K562 (cell line): ENCODE measurements around the gene YIPF5. TPM values are rescaled to one million over a fixed set of nuclear protein-coding genes. Genes with fewer than 3 reads are reported as not detected.

ENCODE experiments used
- ATAC-seq: fragments of 200-7000 bp; cut with Tn5 transposase; 3 replicates; pipeline ENCODE4 v1.9.1; 2020; ENCODE audit warnings: moderate library complexity
- BruUV-seq: library from RNA; stranded (reverse); fragments of 400-500 nt; replicated peaks from 2 replicates; lab custom pipeline; 2021; lab: Mats Ljungman, UMichigan
- CTCF ChIA-PET: fragments of 300-600 bp; formaldehyde crosslinking; extraction: SDS; loops from one replicate; lab custom pipeline; 2021; ENCODE audit warnings: low intra/inter-chr PET ratio; lab: Yijun Ruan, JAX
- POLR2A ChIA-PET: fragments of 300-600, 350-650 bp; sonication (Branson Sonifier 250); formaldehyde crosslinking; extraction: SDS; loops from one replicate; lab custom pipeline; 2021; ENCODE audit warnings: antibody characterized with exemption, inconsistent platforms; lab: Yijun Ruan, JAX
- DNase-seq, 4 experiments: peaks; one replicate each; pipeline versions ENCODE4 v3.0.0 to v3.0.0-alpha.2; 2011 to 2018; ENCODE audit warnings: low spot score in 3 of 4, mixed read lengths in 3 of 4; ENCODE audit errors: extremely low read depth in 1 of 4
- FAIRE-seq: peaks from 2 replicates; lab custom pipeline; 2011; peaks lifted over from hg19 to GRCh38; lab: Jason Lieb, UNC
- H2AFZ ChIP-seq: 2 replicates; pipeline ENCODE4 v1.6.0; 2011; ENCODE audit warnings: low read depth, low read length, control low read depth, inconsistent platforms
- H3K27ac ChIP-seq: fragments of 200-600 bp; 3 replicates; pipeline ENCODE4 v1.8.0; 2011; ENCODE audit warnings: low read depth, mild to moderate bottlenecking, control low read depth, inconsistent platforms, low read length, moderate library complexity, mixed read lengths; ENCODE audit errors: extremely low read depth
- H3K27me3 ChIP-seq, 2 experiments: fragments of 300-600 bp in 1 of 2; 2 replicates in 1 of 2; 3 replicates in 1 of 2; pipeline versions ENCODE4 v1.6.0 to v1.8.0; 2011; ENCODE audit warnings: inconsistent platforms in 2 of 2, low read length in 2 of 2, mild to moderate bottlenecking in 1 of 2, mixed read lengths in 1 of 2, moderate library complexity in 1 of 2; ENCODE audit not compliant: control insufficient read depth in 2 of 2, insufficient read depth in 2 of 2
- H3K36me3 ChIP-seq: fragments of 300-600 bp; 3 replicates; pipeline ENCODE4 v1.8.0; 2011; ENCODE audit warnings: mild to moderate bottlenecking, low read length, inconsistent platforms; ENCODE audit not compliant: control insufficient read depth, insufficient read depth
- H3K4me1 ChIP-seq, 2 experiments: fragments of 200-600 bp in 1 of 2; replicated peaks in 1 of 2; 2 replicates in 1 of 2; 3 replicates in 1 of 2; pipeline versions ENCODE4 v1.5.1 to v1.8.0; 2011; ENCODE audit warnings: inconsistent platforms in 2 of 2, low read length in 2 of 2, mild to moderate bottlenecking in 1 of 2, mixed read lengths in 1 of 2, moderate library complexity in 1 of 2; ENCODE audit not compliant: control insufficient read depth in 2 of 2, insufficient read depth in 2 of 2
- H3K4me2 ChIP-seq: 2 replicates; pipeline ENCODE4 v1.6.1; 2011; ENCODE audit warnings: low read length, control low read depth, inconsistent platforms, mixed read lengths; ENCODE audit not compliant: insufficient read depth
- H3K4me3 ChIP-seq: fragments of 200-600 bp; sonication (generic), shearing (Covaris generic); 2 replicates; pipeline ENCODE4 v1.5.1; 2016; ENCODE audit warnings: control low read depth, inconsistent platforms
- H3K79me2 ChIP-seq: fragments of 200-600 bp; 3 replicates; pipeline ENCODE4 v1.8.0; 2011; ENCODE audit warnings: low read length, inconsistent platforms; ENCODE audit not compliant: control insufficient read depth, insufficient read depth
- H3K9ac ChIP-seq, 2 experiments: 2 replicates each; pipeline versions ENCODE4 v1.6.0 to v1.6.1; 2011; ENCODE audit warnings: low read depth in 2 of 2, low read length in 2 of 2, control low read depth in 1 of 2, inconsistent platforms in 1 of 2, mild to moderate bottlenecking in 1 of 2, mixed read lengths in 1 of 2; ENCODE audit not compliant: insufficient read depth in 1 of 2
- H3K9me1 ChIP-seq: one replicate; pipeline ENCODE4 v1.6.0; 2011; ENCODE audit warnings: inconsistent platforms, mild to moderate bottlenecking, low read length, moderate library complexity; ENCODE audit not compliant: control insufficient read depth, insufficient read depth
- H3K9me3 ChIP-seq: replicated peaks from 2 replicates; pipeline ENCODE4 v1.5.1; 2011; ENCODE audit warnings: low read depth, low read length, inconsistent platforms; ENCODE audit not compliant: control insufficient read depth, insufficient read depth
- H4K20me1 ChIP-seq: replicated peaks from 2 replicates; pipeline ENCODE4 v1.6.1; 2011; ENCODE audit warnings: low read length, inconsistent platforms, mixed read lengths; ENCODE audit not compliant: control insufficient read depth, insufficient read depth
- GATAD2B ChIP-seq: fragments of 450-650 bp; IDR thresholded peaks from 2 replicates; pipeline ENCODE4 v1.6.1; 2017; ENCODE audit warnings: mild to moderate bottlenecking, borderline replicate concordance
- HNRNPUL1 ChIP-seq: fragments of 200-400 bp; formaldehyde crosslinking; IDR thresholded peaks from 2 replicates; pipeline ENCODE4 v1.6.1; 2017; ENCODE audit warnings: low read length
- WGBS: fragments of 100-300 bp; shearing (Covaris generic); methylation state at CpG from one replicate; pipeline ENCODE4 v1.1.6; 2016; ENCODE audit warnings: low coverage, mixed read lengths; ENCODE audit not compliant: insufficient coverage; ENCODE audit errors: missing lambda C conversion rate; 5-methylcytosine and 5-hydroxymethylcytosine counted together
- in situ Hi-C: fragments of 300-500 bp; cut with MboI; formaldehyde crosslinking; loops from 4 replicates; pipeline ENCODE4 v1.15.0; 2018; ENCODE audit warnings: inconsistent platforms, mixed read lengths
- intact Hi-C: fragments of 100-400 bp; cut with micrococcal nuclease; formaldehyde crosslinking; loops from 2 replicates; pipeline ENCODE4 v1.14.2; 2022
- polyA plus RNA-seq, 8 experiments: library from polyadenylated mRNA; depleted of rRNA in 4 of 8; stranded (reverse) in 5 of 8; unstranded in 3 of 8; fragments of >200 nt; fragmentation: Nextera tagmentation in 2 of 8; fragmentation: Illumina TruSeq in 1 of 8; extraction: Ambion mirVana in 2 of 8; extraction: Trizol in 1 of 8; gene quantifications; 2 replicates each; pipeline versions ENCODE4 v1.2.1 to v1.2.3, GENCODE V29; 2011 to 2014; ENCODE audit warnings: inconsistent platforms in 1 of 8, missing spikeins in 1 of 8
- total RNA-seq, 7 experiments: library from RNA; depleted of rRNA in 6 of 7; stranded (reverse); fragments of >200 nt in 6 of 7; fragmentation: Illumina TruSeq in 2 of 7; extraction: Trizol in 2 of 7; gene quantifications; 2 replicates each; pipeline versions ENCODE4 v1.2.1 to v1.2.3, GENCODE V29; 2011 to 2021; ENCODE audit warnings: low replicate concordance in 1 of 7
- TF ChIP-seq, protein P1 (sequence below): sonication (generic); formaldehyde crosslinking; IDR thresholded peaks from 2 replicates; pipeline ENCODE4 v1.8.0; 2022; ENCODE audit warnings: mild to moderate bottlenecking, missing genetic modification reagents
- TF ChIP-seq, protein P2 (sequence below): fragments of 450-650 bp; formaldehyde crosslinking; IDR thresholded peaks from 2 replicates; pipeline ENCODE4 v1.4.0; 2020; ENCODE audit warnings: mild to moderate bottlenecking, mixed read lengths

Gene YIPF5
- total and polyA plus RNA-seq, 9 of the 15 experiments (the other 6 are each of a cell fraction or from before 2014, with no cell fraction given), result 12.1 to 52.9 (median 33.7) TPM

DNA sequence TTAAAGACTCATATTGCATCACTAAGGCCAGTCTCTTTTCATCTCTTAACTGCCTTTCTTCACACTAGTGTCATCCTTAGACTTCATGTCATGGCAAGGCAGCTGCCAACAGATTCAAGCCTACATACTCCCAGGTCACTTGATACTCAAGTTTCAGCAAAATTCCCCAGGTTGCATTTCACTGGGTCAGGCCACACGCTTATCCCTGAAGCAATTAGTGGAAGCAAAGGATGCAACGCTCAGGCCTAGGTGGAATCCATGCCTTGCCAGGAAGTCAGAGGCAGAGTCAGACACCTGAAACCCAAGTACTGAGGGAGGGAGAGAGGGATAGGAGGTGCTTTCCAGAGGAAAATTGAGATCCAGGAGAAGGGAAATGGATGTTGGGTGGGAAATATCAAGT, 28.9 kb downstream of the YIPF5 start (continued):
- TF ChIP-seq HNRNPUL1, result no peak
- no peak for TF ChIP-seq GATAD2B

DNA sequence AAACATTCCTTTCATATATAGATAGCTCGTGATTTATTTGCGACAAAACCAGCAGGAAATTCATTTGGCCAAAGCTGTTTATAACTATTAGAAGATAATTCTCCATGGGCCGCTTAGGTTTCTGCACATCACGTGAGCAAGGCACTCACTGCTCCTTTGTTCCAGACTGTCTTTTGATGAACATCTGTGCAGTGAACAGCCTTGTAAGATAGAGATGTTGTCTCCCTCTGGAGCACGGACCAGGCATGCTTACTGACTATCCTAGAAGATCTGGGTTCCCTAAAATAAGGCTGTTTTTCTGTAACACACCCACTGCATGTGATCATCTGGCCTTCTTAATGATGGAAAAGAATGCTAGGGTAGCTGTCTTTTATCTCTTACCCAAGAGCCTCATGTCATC, 30.9 kb downstream of the YIPF5 start:
- CTCF ChIA-PET, result no interaction called here
- no peaks in the 10 kb centered on the region for H4K20me1 ChIP-seq
- no peaks in the 10 kb centered on the region for H3K9me1 ChIP-seq
- no peak overlapping the region for H3K9ac ChIP-seq
- DNase-seq (no peak), FAIRE-seq (no peak), ATAC-seq (no peak; the same call in 2 of the 3 replicates)
- 0% methylated on average over 4 of the region's 5 CpGs for WGBS
- no peaks in the 10 kb centered on the region for H3K9me3 ChIP-seq
- H3K4me3 ChIP-seq, result no peak overlapping the region
- POLR2A ChIA-PET, result interaction anchor here (1.6 kb wide), 1 partner anchor 31 kb away, joined by 5 read pairs; the partner anchor contains the start of genes KCTD16 and YIPF5
- no peaks in the 10 kb centered on the region for H3K36me3 ChIP-seq
- BruUV-seq, result no TSS peak
- in situ Hi-C loops, result no loop called here
- no peak overlapping the region for H3K27ac ChIP-seq
- no peak overlapping the region for H2AFZ ChIP-seq
- no peaks in the 10 kb centered on the region for H3K4me1 ChIP-seq
- intact Hi-C loops, result no loop called here
- H3K79me2 ChIP-seq, result no peaks in the 10 kb centered on the region
- no peak overlapping the region for H3K4me2 ChIP-seq
- no peaks in the 10 kb centered on the region; a peak in 1 of 5 replicates for H3K27me3 ChIP-seq
- TF ChIP-seq, protein P1, sequence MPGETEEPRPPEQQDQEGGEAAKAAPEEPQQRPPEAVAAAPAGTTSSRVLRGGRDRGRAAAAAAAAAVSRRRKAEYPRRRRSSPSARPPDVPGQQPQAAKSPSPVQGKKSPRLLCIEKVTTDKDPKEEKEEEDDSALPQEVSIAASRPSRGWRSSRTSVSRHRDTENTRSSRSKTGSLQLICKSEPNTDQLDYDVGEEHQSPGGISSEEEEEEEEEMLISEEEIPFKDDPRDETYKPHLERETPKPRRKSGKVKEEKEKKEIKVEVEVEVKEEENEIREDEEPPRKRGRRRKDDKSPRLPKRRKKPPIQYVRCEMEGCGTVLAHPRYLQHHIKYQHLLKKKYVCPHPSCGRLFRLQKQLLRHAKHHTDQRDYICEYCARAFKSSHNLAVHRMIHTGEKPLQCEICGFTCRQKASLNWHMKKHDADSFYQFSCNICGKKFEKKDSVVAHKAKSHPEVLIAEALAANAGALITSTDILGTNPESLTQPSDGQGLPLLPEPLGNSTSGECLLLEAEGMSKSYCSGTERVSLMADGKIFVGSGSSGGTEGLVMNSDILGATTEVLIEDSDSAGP, result no peak
- TF ChIP-seq, protein P2, sequence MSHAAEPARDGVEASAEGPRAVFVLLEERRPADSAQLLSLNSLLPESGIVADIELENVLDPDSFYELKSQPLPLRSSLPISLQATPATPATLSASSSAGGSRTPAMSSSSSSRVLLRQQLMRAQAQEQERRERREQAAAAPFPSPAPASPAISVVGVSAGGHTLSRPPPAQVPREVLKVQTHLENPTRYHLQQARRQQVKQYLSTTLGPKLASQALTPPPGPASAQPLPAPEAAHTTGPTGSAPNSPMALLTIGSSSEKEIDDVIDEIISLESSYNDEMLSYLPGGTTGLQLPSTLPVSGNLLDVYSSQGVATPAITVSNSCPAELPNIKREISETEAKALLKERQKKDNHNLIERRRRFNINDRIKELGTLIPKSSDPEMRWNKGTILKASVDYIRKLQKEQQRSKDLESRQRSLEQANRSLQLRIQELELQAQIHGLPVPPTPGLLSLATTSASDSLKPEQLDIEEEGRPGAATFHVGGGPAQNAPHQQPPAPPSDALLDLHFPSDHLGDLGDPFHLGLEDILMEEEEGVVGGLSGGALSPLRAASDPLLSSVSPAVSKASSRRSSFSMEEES (CRISPR knock-in tag), result peak; percentile 23; the same call in 1 of the 2 replicates
